Muscle of arm (tissue), 12 donors: Measurements from ENCODE around the gene CKS1B. TPM values are rescaled to one million over a fixed set of nuclear protein-coding genes. Genes with fewer than 3 reads are reported as not detected.
A peak's percentile ranks its signal among the peaks of the same experiment; 100 is the strongest.

ENCODE experiments used
- DNase-seq: peaks from one replicate; pipeline ENCODE4 v3.0.0-alpha.2; 2013
- polyA plus RNA-seq, 12 donors: library from polyadenylated mRNA; unstranded; fragments of 120-200 nt; gene quantifications; one replicate each; pipeline ENCODE4 v1.2.1, GENCODE V29; 2013; ENCODE audit not compliant: insufficient read length in 12 of 12

Gene CKS1B
- polyA plus RNA-seq, 12 donors: 44.1 to 77.4 (median 65.4) TPM; not detected in 1

DNA sequence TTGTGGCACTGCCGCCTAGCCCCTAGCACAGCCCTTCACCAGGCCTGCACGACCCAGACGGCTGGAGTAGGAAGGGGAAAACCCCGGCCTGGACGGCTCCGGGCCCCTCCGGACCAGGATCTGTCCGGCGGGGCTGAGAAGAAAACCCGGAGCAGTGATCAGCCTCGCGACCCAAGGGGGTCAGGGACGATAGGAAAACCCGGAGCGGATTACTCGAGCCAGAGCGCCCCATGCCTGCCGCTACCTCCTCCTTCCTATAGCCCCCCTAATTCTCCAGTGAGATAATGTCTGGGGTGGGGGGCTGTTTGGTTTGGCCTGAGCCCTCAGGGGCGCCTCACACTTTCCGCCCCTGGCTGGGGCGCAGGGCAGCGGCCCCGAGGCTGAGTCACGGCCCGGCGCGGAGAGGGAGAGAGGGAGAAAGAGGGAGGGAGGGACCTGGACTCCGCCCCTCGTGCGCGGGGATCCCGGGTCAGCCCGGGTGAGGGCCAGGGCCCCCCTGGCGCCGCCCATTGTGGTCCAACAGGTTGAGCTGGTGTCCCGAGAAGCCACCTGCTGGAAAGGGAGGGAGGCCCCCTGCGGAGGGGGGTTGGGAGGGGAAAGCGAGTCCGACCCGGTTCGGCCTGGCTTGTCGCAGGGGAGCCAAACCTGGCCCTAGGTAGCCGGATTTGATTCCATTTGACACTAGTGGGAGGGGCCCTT is 26.4 kb downstream of the CKS1B start:
- peak; percentile 93 for DNase-seq

DNA sequence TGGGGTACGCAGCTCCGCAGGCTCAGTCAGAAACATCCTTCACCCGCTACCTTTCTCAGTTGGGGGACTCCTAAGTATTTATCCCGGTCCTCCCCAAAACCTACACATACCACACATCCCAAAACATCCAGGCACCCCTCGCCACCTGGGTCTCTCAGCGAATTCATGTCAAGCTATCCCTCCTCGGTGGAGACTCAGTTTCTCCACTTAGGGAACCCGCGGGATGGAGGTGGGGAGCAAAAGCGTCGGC is 26.9 kb downstream of the CKS1B start:
- DNase-seq: no peak

DNA sequence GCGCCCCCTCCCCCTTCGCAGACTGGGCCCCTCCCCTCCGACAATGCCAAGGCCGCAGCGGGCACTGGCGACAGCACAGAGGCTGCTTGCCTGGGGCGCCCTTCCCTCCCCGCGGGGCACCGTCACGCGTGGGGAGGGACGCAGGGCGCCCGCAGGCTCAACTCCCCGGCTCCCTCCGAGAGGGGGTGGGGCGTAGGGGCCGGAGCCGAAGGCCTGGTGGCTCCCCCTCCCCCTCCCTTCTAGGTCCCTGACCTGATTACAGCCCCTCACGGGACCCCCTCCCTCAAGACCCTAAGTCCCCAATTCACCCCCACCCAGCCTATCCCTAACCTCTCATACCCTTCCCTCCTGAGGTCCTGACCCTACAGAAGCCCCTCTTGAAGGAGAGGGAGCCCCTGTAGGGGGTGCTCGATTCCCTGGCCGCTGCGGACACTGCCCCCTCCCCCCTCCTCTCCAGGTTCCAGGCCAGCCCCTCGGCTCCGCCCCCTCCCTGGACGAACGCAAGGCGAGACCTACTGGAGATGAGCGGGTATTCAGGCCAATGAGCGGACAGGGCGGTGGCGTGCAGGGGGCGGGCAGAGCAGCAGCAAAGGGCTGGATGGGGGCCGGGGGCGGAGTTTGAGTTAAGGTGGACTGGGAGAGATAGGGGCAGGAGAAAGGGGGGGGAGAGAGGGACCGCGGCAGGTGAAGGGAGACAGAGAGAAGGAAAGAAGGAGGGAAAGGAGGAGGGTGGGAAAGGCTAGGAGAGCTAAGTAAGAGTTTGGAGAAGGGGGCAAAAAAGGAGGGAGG is 27.4 kb downstream of the CKS1B start:
- DNase-seq: peak; percentile 100

DNA sequence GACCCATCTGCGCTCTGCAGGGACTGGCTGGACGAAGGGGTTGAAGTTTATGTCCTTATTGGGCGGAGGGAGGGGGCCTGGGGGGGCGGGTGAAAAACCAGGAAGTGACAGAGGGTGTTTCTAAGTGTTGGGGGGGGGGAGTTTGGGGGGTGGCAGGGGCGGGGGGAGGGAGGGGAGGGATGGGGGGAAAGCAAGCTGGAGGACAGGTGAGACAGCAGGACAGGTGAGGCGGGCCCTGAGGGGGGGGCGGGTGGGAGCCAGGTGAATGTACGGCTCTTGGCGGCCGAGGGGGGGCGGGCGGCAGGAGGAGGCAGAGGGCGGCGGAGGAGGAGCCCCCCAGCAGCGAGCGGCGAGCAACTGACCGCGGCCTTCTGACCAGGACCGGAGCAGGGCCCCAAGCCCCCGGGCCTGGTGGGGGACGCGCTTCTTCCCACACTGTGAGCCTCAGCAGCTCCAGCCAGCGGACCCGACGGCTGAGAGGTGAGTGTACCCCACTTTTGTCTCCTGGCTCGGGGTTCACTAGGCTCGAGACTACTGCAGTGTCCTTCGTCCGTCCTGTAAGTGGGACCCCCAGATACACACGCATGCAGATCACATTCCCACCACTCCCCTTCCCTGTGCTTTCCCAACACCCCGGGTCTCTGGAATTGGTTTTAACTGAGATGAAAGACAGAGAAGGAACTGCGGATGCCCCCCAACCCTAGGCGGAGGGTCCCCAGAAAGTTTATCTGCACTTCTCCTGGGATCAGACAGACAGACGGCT is 28.2 kb downstream of the CKS1B start, which contains the start of gene ZBTB7B:
Gene ZBTB7B (plus strand): TSS at position 339 of the 763 bp plus-strand sequence. CDS start 11,859 bp downstream, outside the sequence.
- DNase-seq: no peak

DNA sequence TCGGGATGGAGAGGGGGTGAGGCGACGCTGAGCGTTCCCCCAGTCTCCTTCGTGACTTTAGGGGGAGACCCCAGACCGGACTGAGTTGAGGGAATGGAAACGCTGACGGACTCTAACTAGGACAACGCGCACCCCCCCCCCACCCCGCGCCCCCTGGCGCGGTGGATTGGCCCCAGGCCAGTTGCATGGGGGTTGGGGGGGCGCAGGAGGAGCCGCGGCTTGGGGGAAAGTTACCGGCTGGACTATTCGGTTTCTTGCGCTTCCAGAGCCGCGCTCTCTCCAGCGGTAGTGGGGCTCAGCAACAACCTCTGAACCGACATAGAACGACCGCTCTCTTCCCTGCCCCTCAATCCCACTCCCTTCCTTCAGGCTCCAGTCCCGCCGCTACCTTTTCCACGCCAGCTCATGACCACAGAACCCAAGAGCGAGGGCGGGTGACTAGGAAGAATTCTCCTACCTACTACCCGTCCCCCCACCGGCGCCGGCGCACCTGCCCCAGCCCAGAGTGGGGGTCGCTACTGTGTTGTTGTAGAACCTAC is 28.8 kb downstream of the CKS1B start:
- DNase-seq: peak; percentile 57

DNA sequence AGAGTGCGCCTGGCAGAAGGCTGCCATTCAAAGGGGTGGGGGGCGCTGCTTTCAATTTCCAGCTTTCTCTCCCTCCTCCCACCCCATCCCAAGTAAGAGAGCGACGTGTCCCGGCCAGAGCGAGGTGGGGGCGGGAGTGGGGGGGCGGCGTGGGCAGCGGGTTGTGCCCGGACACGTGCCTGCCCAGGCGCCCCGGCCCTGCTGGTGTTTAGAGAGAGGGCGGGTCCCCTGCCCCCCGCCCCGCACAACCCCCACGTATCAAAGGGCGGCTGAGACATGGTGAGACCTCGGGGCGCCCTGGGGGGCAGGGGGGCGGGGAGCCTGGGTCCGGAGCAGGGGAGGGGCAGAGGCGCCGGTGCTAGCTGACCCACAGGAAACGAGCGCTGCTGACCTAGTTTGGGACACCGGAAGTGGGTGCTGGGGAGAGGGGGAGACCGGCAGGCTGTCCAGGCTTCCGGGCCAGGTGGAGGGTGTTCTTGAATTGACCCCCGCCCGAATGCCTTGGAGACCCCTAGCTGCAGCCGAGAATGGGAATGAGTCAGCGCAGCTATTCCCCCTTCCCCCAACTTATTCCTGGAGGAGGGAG is 29.4 kb downstream of the CKS1B start:
- DNase-seq: peak; percentile 56

DNA sequence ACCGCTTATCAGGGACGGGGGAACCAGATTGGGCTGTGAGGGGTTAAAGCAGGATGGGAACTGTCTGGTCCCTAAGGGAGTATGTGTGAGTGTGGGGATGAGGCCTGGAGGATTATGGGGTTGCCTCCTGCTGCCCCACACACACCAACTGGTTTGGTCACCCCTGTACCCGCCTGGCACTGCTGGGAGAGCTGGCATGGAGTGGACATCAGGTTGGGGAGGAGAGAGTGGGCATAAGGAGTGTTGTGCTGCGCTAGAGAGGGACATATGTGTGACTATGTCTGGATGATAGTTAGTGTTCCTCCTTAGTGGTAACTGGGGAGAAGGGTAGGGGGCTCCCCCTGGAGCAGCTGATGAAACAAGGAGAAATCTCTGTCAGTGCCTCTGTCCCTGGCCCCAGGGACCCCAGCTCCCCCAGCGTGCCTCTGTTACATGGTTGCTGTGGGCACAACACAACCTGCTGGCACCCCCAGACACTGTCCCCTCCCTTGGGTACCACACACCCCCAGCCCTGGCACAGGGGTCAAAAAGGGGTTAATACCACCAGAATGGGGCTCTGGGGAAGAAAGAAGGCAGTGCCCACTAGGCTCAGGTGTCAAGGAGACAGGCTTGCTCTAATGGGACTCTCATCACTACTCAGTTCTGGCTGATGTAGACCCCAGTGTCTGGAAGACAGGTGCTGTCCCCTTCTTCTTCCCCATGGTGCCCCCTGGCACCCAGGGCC is 30.0 kb downstream of the CKS1B start:
- no peak for DNase-seq

DNA sequence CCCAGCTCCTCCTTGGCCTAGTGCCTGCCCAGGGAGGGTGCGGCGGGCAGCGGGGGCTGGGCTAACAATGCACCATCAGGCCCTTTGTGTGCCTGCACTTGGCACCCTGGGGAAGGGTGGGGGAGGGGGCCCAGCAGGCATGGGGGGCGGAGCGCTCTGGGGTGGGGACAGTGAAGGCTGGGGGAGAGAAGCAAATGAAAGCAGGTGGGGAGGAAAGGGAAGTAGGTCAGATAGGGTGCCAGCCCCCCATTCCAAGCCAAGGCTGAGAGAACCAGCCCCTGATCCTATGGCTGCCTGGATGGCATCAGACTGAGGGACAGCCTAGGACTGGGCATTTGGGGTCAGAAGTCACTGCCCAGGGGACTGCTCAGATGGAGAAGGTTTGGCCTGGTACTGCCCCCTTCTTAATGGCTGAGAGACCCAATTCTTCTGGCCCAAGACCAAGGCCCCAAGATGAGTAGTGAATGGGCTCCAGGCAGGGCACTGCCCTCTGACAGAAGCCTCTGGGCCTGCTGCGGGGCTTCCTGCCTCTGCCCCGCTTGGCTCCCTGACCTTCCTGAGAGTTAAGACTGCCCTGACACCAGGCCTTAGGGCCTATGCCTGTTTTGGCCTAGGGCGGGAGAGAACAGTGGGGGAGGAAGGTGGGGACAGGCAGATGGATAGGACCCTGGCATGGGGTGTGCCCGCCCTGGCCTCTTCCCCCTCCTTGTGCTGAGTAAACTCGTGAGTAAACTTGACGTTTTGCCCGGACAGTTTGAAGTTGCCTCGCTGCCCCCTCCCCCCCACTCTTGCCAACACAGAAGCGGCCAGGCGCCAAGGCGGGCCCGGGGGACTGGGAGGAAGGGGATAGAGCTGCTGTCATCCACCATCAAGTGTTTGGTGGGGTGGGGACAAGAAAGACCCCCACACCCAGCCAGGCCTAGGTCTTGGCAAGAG is 30.9 kb downstream of the CKS1B start:
- DNase-seq: no peak

DNA sequence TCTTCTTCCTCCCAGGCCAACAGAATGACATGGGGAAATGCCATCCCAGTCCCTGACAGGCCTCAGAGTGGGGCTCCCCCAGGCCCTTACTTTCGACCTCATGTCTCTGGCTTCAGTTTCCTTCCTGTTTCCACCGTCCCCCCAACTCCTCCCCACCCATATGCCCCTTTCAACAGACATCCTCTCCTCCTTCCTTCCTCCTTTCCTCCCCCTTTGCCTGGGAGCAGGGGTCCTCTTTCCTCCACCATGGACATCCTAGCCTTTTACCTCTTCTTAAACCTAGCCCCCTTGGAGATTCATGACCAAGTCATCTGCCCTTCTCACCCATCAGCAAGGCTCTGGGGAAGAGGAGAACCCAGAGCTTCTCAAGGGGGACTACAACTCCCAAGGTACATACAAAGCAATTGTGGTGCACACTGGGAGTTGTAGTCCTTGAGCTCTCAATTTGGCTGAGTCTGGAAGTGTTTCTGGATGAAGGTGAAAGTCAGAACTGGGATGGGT is 32.2 kb downstream of the CKS1B start:
- DNase-seq: no peak

DNA sequence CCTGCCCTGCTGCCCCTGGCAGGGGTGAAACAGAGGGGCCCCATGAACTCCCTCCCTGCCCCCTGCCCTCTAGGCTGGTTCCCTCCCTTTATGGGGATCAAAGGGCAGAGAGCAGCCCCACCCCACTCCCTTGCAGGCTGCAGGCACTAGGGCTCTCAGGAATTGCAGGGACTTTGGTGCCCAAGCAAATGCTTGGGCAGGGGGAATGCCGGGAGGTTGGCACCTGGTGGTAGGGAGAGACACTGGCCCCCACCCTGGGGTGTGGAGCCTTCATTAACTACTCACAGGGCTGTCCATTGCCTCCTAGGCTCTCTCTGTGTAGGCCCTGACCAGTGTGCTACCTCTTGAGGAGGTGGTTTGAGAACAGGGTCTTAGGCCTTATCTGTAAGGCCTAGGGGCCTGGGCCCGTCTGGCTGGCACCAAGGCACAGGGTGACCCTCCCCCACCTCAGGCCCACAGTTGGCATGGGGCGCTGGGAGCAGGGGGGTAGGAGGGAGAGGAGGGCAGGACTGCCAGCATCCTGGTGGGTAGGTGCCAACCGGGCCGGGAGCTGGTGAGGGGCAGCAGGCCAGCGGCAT is 32.9 kb downstream of the CKS1B start:
- DNase-seq: no peak

DNA sequence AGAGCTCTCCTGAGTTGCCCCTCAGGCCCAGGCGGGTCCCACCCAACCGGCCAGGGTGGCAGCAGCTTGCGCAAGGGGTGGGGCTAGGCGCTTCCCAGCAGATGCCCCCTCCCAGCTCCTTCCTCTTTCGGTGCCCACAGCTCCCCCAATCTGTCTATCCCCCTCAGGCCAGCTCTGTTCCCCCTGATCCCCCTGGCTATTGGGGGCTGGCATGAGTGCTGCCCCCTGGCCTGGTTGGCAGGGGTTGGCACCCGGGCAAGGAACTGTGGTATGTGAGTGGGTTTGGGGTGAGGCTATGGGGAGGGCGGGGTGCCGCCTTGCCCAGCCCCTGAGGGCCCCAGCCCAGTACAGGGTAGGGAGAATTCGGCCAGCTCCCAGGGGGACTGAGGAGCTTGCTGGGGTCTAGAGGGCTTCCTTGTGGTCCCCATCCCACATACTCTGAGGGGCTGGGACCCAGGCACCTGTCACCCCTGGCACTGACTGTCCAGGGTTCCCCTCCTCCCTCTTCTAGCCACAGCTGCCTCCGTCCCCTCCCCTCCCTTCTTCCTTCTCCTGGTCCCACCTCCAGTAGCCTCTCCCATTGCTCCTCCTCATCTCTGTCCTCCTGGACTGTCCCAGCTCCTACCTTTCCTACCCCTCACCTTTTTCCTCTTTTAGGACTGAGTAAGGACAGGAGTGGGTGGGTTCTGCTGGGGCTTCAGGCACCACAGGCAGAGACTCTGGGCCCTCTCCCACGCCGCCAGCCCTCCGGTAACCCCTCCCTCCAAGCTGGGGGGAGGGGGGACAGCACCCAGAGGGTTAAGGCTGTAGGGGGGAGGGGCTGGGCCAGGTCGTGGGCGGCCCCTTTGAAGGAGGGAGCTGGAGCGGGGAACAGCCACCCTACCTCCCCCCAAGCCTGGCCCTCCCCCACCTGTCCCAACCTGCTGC is 33.8 kb downstream of the CKS1B start:
- DNase-seq: no peak

DNA sequence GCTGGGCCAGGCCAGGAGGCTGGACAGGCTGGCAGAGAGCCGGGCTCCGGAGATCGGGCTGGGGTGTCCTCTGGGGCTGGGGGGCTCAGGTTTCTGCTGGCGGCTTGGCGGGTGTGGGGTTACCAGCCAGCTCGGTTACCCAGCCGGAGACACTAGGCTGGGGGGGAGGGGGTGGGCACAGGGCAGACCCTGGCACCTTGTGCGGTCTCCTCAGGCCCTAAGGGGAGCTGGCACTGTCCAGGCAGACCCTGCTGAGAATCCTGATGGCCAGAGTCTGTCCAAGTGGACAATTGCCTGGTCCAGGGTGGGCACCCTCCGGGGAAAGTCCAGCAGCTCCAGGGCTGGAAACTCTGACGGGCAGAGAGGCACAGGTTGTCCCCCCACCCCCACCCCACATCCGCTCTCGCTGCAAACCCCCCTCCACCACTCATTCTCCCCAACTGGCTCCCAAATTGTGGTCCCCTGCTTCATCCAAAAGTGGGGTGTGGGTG is 34.8 kb downstream of the CKS1B start:
- no peak for DNase-seq

DNA sequence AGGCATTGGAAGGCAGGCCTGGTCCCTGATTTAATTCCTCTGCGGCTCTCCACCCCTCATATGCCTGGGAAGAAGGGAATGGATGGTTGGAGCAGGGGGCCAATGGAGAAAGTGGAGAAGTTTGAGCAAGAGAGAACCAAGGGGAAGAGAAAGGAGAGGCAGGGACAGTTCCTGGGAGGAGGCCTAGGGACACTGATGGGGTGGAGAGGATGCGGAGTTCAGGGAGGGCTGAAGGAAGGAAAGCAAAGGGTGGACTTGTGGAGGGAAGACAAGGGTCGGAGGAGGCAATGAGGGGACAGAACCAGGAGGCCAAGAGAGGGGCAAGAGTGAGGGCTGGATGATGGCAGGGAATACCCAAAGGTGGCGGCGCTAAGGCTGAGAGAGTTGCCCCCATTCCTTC is 35.3 kb downstream of the CKS1B start:
- DNase-seq: no peak

DNA sequence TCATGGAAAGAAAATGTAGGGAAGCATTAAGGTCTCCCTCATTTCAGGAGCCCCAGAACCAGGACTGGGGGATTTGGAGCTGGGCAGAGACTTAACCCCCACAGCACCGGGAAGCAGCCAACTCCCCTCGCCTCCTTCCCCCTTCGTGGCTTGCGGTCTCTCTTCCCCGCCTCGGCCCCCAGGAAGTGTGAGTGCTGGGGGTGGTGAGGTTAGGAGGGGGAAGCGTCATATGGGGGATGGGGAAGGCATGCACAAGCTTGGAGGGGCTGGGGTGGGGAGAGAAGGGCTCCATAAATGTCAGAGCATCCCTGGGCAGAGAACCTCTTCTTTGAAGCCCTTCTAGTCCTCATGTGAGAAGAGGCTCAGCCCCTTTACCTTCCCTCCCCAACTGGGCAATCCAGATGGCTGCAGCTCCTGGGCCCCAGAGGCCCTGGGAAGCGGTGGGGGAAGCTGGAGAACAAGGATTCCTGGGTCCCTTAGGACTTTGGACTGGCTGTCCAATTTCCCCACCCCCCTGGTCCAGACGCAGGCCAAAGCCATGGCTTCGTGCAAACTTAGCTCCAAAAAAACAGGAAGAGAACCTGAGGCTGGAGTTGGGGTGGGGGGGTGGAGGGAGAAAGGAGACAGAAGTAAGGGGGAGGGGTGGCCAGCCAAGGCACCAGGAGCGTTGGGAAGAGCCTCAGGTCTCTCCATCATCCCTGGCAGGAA is 35.9 kb downstream of the CKS1B start:
- no peak for DNase-seq

DNA sequence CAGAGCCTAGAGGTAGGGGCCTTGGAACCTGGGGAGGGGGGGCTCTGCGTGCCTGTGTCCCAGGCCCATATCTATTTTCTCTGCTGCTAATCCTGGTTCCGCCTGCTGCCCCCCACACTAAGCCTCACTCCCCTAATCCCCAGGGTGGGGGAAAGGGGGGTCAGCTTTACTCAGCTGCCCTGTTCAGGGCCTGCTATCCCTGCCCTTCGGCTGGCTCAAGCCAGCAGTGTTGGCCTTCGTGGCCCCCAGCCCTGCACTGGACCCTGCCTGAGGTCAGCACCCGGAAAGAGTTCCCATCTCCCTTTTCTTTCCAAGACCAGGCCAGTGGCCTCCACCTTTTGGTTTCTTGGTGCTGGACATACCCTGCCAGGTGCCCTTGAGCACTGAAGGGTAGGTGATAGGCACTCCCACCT is 36.5 kb downstream of the CKS1B start:
- DNase-seq: no peak

DNA sequence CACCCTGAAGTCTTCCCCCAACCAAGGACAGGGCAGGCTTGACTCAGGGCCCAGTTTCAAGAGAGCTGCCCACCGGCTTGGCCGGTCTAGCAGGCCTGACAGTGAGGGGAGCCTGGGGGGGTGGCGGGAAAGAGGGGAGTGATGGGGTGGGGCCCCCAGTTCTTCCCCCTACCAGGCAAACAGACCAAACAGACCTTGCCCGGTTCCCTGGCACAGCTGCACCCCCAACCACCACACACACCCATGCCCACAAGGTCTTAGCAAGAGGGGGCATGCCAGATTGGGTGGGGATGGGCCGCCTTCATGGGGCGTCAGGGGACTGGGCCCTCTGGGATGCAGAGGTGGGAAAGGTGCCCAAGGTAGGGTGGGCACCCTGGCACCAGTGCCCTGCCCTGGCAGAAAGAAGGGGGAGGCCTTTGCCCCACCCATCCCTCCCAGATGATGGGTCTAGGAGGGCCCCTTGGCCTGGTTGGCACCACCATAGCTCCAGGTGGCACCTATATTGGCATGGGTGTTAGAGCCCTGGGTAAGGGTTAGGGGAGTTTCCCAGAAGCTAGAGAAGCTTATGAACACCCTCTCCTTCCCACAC is 37.0 kb downstream of the CKS1B start:
- DNase-seq: no peak

DNA sequence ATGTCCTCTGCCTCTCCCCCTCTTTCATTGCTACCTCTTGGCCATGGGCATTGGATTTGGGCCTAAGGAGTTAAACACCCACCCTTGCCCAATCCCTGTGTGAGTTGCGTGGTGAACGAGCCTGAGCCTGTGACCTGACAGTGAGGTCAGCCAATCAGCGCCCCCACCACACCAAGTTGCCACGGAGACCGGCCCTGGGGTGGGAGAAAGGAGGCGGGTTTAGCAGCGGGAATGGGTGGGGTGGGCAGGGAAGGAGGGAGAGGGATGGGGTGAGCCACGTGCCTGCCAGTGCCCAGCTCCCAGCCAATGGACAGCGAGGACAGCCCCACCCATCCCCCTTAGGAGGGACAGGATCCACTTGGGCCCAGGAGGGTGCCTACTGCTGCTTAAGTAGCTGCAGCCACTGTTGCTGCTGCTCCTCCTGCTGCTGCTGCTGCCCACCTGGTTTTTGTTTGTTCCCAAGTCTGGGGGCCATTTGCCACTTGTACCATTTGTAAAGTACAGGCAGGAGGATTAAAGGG is 37.6 kb downstream of the CKS1B start:
- no peak for DNase-seq
